Memory B cell (primary cell): ENCODE results near the gene DIPK1B.
"Not testable (repeated sequence)": the region's sequence is repeated elsewhere in the genome, so short reads cannot be mapped to it uniquely, and the experiment has no call there.

Experiments used
- ATAC-seq: fragments of 150-1000 bp; cut with Tn5 transposase; 2 replicates; pipeline ENCODE4 v1.10.0; 2021; ENCODE audit warnings: low read depth, mild to moderate bottlenecking, moderate library complexity
- DNase-seq, 2 donors: peaks; one replicate each; pipeline ENCODE4 v3.0.0; 2022; ENCODE audit warnings: low spot score in 2 of 2
- H3K27ac Mint-ChIP-seq: one replicate; pipeline ENCODE4 v1.8.0; 2022; ENCODE audit warnings: mild to moderate bottlenecking, moderate library complexity, mixed read lengths
- H3K27me3 Mint-ChIP-seq: one replicate; pipeline ENCODE4 v1.8.0; 2022; ENCODE audit warnings: mixed read lengths
- H3K36me3 Mint-ChIP-seq: one replicate; pipeline ENCODE4 v1.8.0; 2022; ENCODE audit warnings: mild to moderate bottlenecking, mixed read lengths
- H3K4me1 Mint-ChIP-seq: one replicate; pipeline ENCODE4 v1.8.0; 2022; ENCODE audit warnings: mixed read lengths
- H3K4me3 Mint-ChIP-seq: one replicate; pipeline ENCODE4 v1.8.0; 2022; ENCODE audit warnings: mild to moderate bottlenecking, moderate library complexity, mixed read lengths
- H3K9me3 Mint-ChIP-seq: one replicate; pipeline ENCODE4 v1.8.0; 2022; ENCODE audit warnings: mixed read lengths

Gene DIPK1B

GRCh38 chr9:136754626-136755301, 42.4 kb downstream of the DIPK1B start:
- H3K4me1 Mint-ChIP-seq = peaks cover 20% of the 10 kb centered on the region
- peaks cover 7% of the 10 kb centered on the region for H3K9me3 Mint-ChIP-seq
- ATAC-seq = no peak
- no peak overlapping the region for H3K4me3 Mint-ChIP-seq
- H3K27ac Mint-ChIP-seq = no peak overlapping the region
- no peaks in the 10 kb centered on the region for H3K27me3 Mint-ChIP-seq
- DNase-seq = no peak
- H3K36me3 Mint-ChIP-seq = peaks cover 5% of the 10 kb centered on the region

GRCh38 chr9:136755302-136756133, 43.1 kb downstream of the DIPK1B start:
- not testable (repeated sequence) for H3K27me3 Mint-ChIP-seq, H3K9me3 Mint-ChIP-seq, H3K27ac Mint-ChIP-seq, H3K36me3 Mint-ChIP-seq, DNase-seq, H3K4me3 Mint-ChIP-seq, ATAC-seq
- peaks cover 14% of the 10 kb centered on the region for H3K4me1 Mint-ChIP-seq

GRCh38 chr9:136756134-136756438, 43.7 kb downstream of the DIPK1B start:
- ATAC-seq = no peak
- H3K4me3 Mint-ChIP-seq = no peak overlapping the region
- peaks cover 12% of the 10 kb centered on the region for H3K4me1 Mint-ChIP-seq
- H3K27me3 Mint-ChIP-seq = no peaks in the 10 kb centered on the region
- no peak for DNase-seq
- H3K36me3 Mint-ChIP-seq = peaks cover 4% of the 10 kb centered on the region
- H3K9me3 Mint-ChIP-seq = peaks cover 5% of the 10 kb centered on the region
- no peak overlapping the region for H3K27ac Mint-ChIP-seq

GRCh38 chr9:136756836-136757235, 44.5 kb downstream of the DIPK1B start:
- Mint-ChIP-seq H3K36me3 (peaks cover 4% of the 10 kb centered on the region), H3K4me1 (peaks cover 12% of the 10 kb centered on the region), H3K27me3 (no peaks in the 10 kb centered on the region), H3K27ac (no peak overlapping the region), H3K9me3 (peaks cover 5% of the 10 kb centered on the region), H3K4me3 (no peak overlapping the region)
- ATAC-seq (no peak), DNase-seq (no peak)

- DNase-seq (no peak), ATAC-seq (peak; percentile 5)
- Mint-ChIP-seq H3K4me3 (no peak overlapping the region), H3K9me3 (peaks cover 4% of the 10 kb centered on the region), H3K27me3 (no peaks in the 10 kb centered on the region), H3K36me3 (peaks cover 4% of the 10 kb centered on the region), H3K4me1 (peaks cover 12% of the 10 kb centered on the region), H3K27ac (no peak overlapping the region)
Observed at GRCh38 chr9:136757328-136757727, 45.0 kb downstream of the DIPK1B start.

GRCh38 chr9:136757751-136758140, 45.4 kb downstream of the DIPK1B start:
- H3K27ac Mint-ChIP-seq = no peak overlapping the region
- H3K4me1 Mint-ChIP-seq = peaks cover 12% of the 10 kb centered on the region
- no peaks in the 10 kb centered on the region for H3K36me3 Mint-ChIP-seq
- no peaks in the 10 kb centered on the region for H3K9me3 Mint-ChIP-seq
- DNase-seq (no peak), ATAC-seq (peak; percentile 5)
- H3K4me3 Mint-ChIP-seq = peak overlapping the region; percentile 27
- no peaks in the 10 kb centered on the region for H3K27me3 Mint-ChIP-seq

GRCh38 chr9:136759001-136759400, 46.6 kb downstream of the DIPK1B start:
- ATAC-seq (no peak), DNase-seq (no peak)
- peaks cover 12% of the 10 kb centered on the region for H3K4me1 Mint-ChIP-seq
- no peaks in the 10 kb centered on the region for H3K27me3 Mint-ChIP-seq
- no peak overlapping the region for H3K27ac Mint-ChIP-seq
- no peak overlapping the region for H3K4me3 Mint-ChIP-seq
- H3K36me3 Mint-ChIP-seq = no peaks in the 10 kb centered on the region
- no peaks in the 10 kb centered on the region for H3K9me3 Mint-ChIP-seq

GRCh38 chr9:136759436-136760325, 47.3 kb downstream of the DIPK1B start:
- ATAC-seq (no peak), DNase-seq (no peak)
- Mint-ChIP-seq H3K27ac (no peak overlapping the region), H3K9me3 (no peaks in the 10 kb centered on the region), H3K27me3 (no peaks in the 10 kb centered on the region), H3K36me3 (no peaks in the 10 kb centered on the region), H3K4me3 (peak overlapping the region; percentile 44), H3K4me1 (peaks cover 12% of the 10 kb centered on the region)

- Mint-ChIP-seq H3K9me3 (no peaks in the 10 kb centered on the region), H3K4me3 (no peak overlapping the region), H3K27me3 (no peaks in the 10 kb centered on the region), H3K27ac (no peak overlapping the region), H3K36me3 (no peaks in the 10 kb centered on the region), H3K4me1 (peaks cover 15% of the 10 kb centered on the region)
- DNase-seq (no peak), ATAC-seq (no peak)
Observed at GRCh38 chr9:136760424-136760823, 48.1 kb downstream of the DIPK1B start.

GRCh38 chr9:136760834-136761544, 48.6 kb downstream of the DIPK1B start:
- ATAC-seq = peak; percentile 26
- H3K36me3 Mint-ChIP-seq, H3K27me3 Mint-ChIP-seq, H3K27ac Mint-ChIP-seq, DNase-seq, H3K9me3 Mint-ChIP-seq, H3K4me3 Mint-ChIP-seq: not testable (repeated sequence)
- H3K4me1 Mint-ChIP-seq = peaks cover 18% of the 10 kb centered on the region

- H3K36me3 Mint-ChIP-seq = no peaks in the 10 kb centered on the region
- peaks cover 19% of the 10 kb centered on the region for H3K4me1 Mint-ChIP-seq
- no peak overlapping the region for H3K4me3 Mint-ChIP-seq
- ATAC-seq = no peak
- H3K27me3 Mint-ChIP-seq = no peaks in the 10 kb centered on the region
- no peak overlapping the region for H3K27ac Mint-ChIP-seq
- no peak for DNase-seq
- no peaks in the 10 kb centered on the region for H3K9me3 Mint-ChIP-seq
Observed at GRCh38 chr9:136761545-136761981, 49.2 kb downstream of the DIPK1B start.

GRCh38 chr9:136762221-136762691, 49.9 kb downstream of the DIPK1B start:
- ATAC-seq (no peak), DNase-seq (no peak)
- no peaks in the 10 kb centered on the region for H3K27me3 Mint-ChIP-seq
- no peaks in the 10 kb centered on the region for H3K9me3 Mint-ChIP-seq
- no peak overlapping the region for H3K27ac Mint-ChIP-seq
- H3K36me3 Mint-ChIP-seq = no peaks in the 10 kb centered on the region
- H3K4me1 Mint-ChIP-seq = peaks cover 26% of the 10 kb centered on the region
- no peak overlapping the region for H3K4me3 Mint-ChIP-seq

- Mint-ChIP-seq H3K27me3 (no peaks in the 10 kb centered on the region), H3K36me3 (no peaks in the 10 kb centered on the region), H3K27ac (no peak overlapping the region), H3K4me1 (peaks cover 30% of the 10 kb centered on the region), H3K4me3 (no peak overlapping the region), H3K9me3 (no peaks in the 10 kb centered on the region)
- ATAC-seq (no peak), DNase-seq (no peak)
Observed at GRCh38 chr9:136762915-136763648, 50.7 kb downstream of the DIPK1B start.
